Heart left ventricle (tissue), 16 donors: Measurements from ENCODE around the gene TGFBR3L. TPM values are rescaled to one million over a fixed set of nuclear protein-coding genes. Genes with fewer than 3 reads are reported as not detected.
A peak's percentile ranks its signal among the peaks of the same experiment; 100 is the strongest.

ENCODE experiments used
- ATAC-seq, 4 donors: fragments of 200-7000 bp; cut with Tn5 transposase; one replicate each; pipeline ENCODE4 v1.9.1; 2020 to 2022; ENCODE audit warnings: moderate library complexity in 4 of 4, mild to moderate bottlenecking in 3 of 4, moderate number of reproducible peaks in 1 of 4
- DNase-seq, 5 donors: peaks; one replicate each; pipeline ENCODE4 v3.0.0-alpha.2; 2020
- H3K27ac ChIP-seq, 12 donors: fragments of 200-600 bp; sonication (generic) in 4 of 12; one replicate each; pipeline versions ENCODE4 v1.5.0 to v1.8.0; 2016 to 2022; ENCODE audit warnings: mild to moderate bottlenecking in 2 of 12
- H3K27me3 ChIP-seq, 9 donors: fragments of 200-600 bp; sonication (generic) in 2 of 9; one replicate each; pipeline versions ENCODE4 v1.5.1 to v1.8.0; 2016 to 2022; ENCODE audit warnings: mild to moderate bottlenecking in 3 of 9
- H3K36me3 ChIP-seq, 9 donors: fragments of 200-600 bp; sonication (generic) in 2 of 9; one replicate each; pipeline versions ENCODE4 v1.5.0 to v1.8.0; 2018 to 2022; ENCODE audit warnings: mild to moderate bottlenecking in 2 of 9
- H3K4me1 ChIP-seq, 12 donors: fragments of 200-600 bp; sonication (generic) in 4 of 12; one replicate each; pipeline versions ENCODE4 v1.5.0 to v1.8.0; 2016 to 2022; ENCODE audit warnings: mild to moderate bottlenecking in 3 of 12
- H3K4me3 ChIP-seq, 12 donors: fragments of 200-600 bp; sonication (generic) in 4 of 12; one replicate each; pipeline versions ENCODE4 v1.5.0 to v1.8.0; 2017 to 2022; ENCODE audit warnings: mild to moderate bottlenecking in 9 of 12, moderate library complexity in 4 of 12
- H3K9me3 ChIP-seq, 12 donors: fragments of 200-600 bp; sonication (generic) in 4 of 12; one replicate each; pipeline versions ENCODE4 v1.5.0 to v1.8.0; 2016 to 2022; ENCODE audit warnings: mild to moderate bottlenecking in 1 of 12
- CTCF ChIP-seq, 12 donors: fragments of 200-600 bp; sonication (generic) in 4 of 12; IDR thresholded peaks; one replicate each; pipeline versions ENCODE4 v1.5.0 to v1.8.0; 2018 to 2022; ENCODE audit warnings: antibody characterized with exemption in 12 of 12, mild to moderate bottlenecking in 5 of 12
- POLR2A ChIP-seq, 2 donors: fragments of 450-650 bp; IDR thresholded peaks; one replicate each; pipeline ENCODE4 v1.6.1; 2017; ENCODE audit warnings: antibody characterized with exemption in 2 of 2, mild to moderate bottlenecking in 2 of 2, moderate library complexity in 2 of 2
- WGBS, 4 donors: extraction: QIAGEN DNeasy Blood & Tissue Kit in 2 of 4; methylation state at CpG; one replicate each; pipeline versions ENCODE4 v1.1.5 to v1.1.7; 2013 to 2018; 5-methylcytosine and 5-hydroxymethylcytosine counted together
- intact Hi-C, 10 donors: fragments of 100-400 bp; cut with DNase I; formaldehyde crosslinking; loops; one replicate each; pipeline versions ENCODE4 v1.11.1 to v1.14.2; 2022
- polyA plus RNA-seq, 2 donors: library from polyadenylated mRNA; stranded (reverse); fragments of 200-250 nt; gene quantifications; one replicate each; pipeline ENCODE4 v1.2.3, GENCODE V29; 2013
- total RNA-seq, 9 donors: library from RNA; depleted of rRNA in 2 of 9; stranded (reverse); fragments of >200 nt in 2 of 9; fragmentation: NEBNext Ultra II Directional in 3 of 9; extraction: Animal tissue kit (Norgen Biotek cat#: 25700) in 3 of 9; gene quantifications; one replicate each; pipeline versions ENCODE4 v1.1.0 to v1.2.4, GENCODE V29; 2016 to 2023
- donor health status: ischemic (EF 13 %, LVEDD 7.1; RV severe dilation, severe dysfunction).
- donor health status: healthy with polysubstance abuse.
- donor health status: DM: no; HTN: yes; CAD: no.
- donor health status: DM: no; HTN: no; CAD: no.
- donor health status: ischemic (EF 25% LVEDD 6.9; RV normal size, moderate dysfunction).
- donor health status: ischemic (EF 25% LVEDD 5.7; RV mildly dilated, moderate dysfunction).
- donor health status: healthy.
- donor health status: DM: yes; HTN: yes; CAD: no.
- donor health status: ischemic (EF 35%, LVEDD 5.7; RV mildly dilated, moderate dysfunction).
- donor health status: nonischemic (EF 11% LVEDD 7.7; RV severe dilation, severe dysfunction).
- donor health status: DM: yes; HTN: yes; CAD: no.
- donor health status: PGD.
- donor health status: ischemic (EF 29% LVEDD 5.4; RV normal size, mild dysfunction).
- donor health status: nonischemic (EF 23%, LVEDD 6.1; RV moderate dilation, normal function).

The TGFBR3L gene
- total and polyA plus RNA-seq, 11 donors: 0.76 to 41.2 (median 6.8) TPM

- Histone ChIP-seq H3K4me1 (peaks cover 0 to 25% (median 15%) of the 10 kb centered on the region in 12 donors), H3K4me3 (peak overlapping the region; percentile 52 to 100 (median 86)), H3K27me3 (no peaks in the 10 kb centered on the region), H3K9me3 (no peaks in the 10 kb centered on the region), H3K36me3 (peaks cover 0 to 33% (median 29%) of the 10 kb centered on the region in 9 donors), H3K27ac (peak overlapping the region; percentile 83 to 99 (median 94))
- ATAC-seq (peak in 2 of 4 donors; percentile 1 to 39), DNase-seq (no peak)
- 5 to 8% (median 5%) methylated on average over 33 of the region's 33 CpGs for WGBS, 4 donors
- TF ChIP-seq CTCF (IDR thresholded peaks at IDR 0.05): no peak
- TF ChIP-seq POLR2A (IDR thresholded peaks at IDR 0.05): no peak
- intact Hi-C loops: loop anchor here in 9 of 10 donors (1.0 to 10.0 kb wide), 7 partner anchors 40 to 309 kb away; partner anchors contain the start of genes ELAVL1 (in 1 of the 9) and MAP2K7 (in 1 of the 9)
These were observed 28.4 kb downstream of the TGFBR3L start for GRCh38 chr19:7942981-7943443.

GRCh38 chr19:7943444-7944176 is 29.0 kb downstream of the TGFBR3L start, which contains the start of gene TIMM44:
TIMM44 (minus strand) TSS chr19:7943666; CDS start chr19:7943651, 15 bp downstream.
- DNase-seq (peak; percentile 99 to 100 (median 100)), ATAC-seq (peak; percentile 98 to 100 (median 99))
- intact Hi-C loops: loop anchor here (1.0 to 10.0 kb wide), 12 partner anchors 40 to 310 kb away; partner anchors contain the start of genes ELAVL1 (in 1 of the 10) and MAP2K7 (in 1 of the 10)
- Histone ChIP-seq H3K36me3 (peaks cover 0 to 27% (median 23%) of the 10 kb centered on the region in 9 donors), H3K4me1 (peaks cover 0 to 25% (median 15%) of the 10 kb centered on the region in 12 donors), H3K4me3 (peak within 1 kb of the TSS; percentile 52 to 100 (median 86)), H3K9me3 (no peaks in the 10 kb centered on the region), H3K27ac (peak within 1 kb of the TSS; percentile 83 to 99 (median 94)), H3K27me3 (no peaks in the 10 kb centered on the region)
- WGBS, 4 donors: 0% methylated on average over 41 to 56 of the region's 56 CpGs
- TF ChIP-seq POLR2A (IDR thresholded peaks at IDR 0.05) (peak in 1 of 2 donors; percentile 85), CTCF (IDR thresholded peaks at IDR 0.05) (peak in 1 of 12 donors; percentile 8)

- DNase-seq: peak; percentile 84 to 92 (median 88)
- Histone ChIP-seq H3K36me3 (peaks cover 0 to 22% (median 17%) of the 10 kb centered on the region in 9 donors), H3K9me3 (no peaks in the 10 kb centered on the region), H3K27me3 (no peaks in the 10 kb centered on the region), H3K4me3 (peak overlapping the region; percentile 26 to 100 (median 80)), H3K4me1 (peaks cover 0 to 25% (median 15%) of the 10 kb centered on the region in 12 donors), H3K27ac (peak overlapping the region in 11 of 12 donors; percentile 78 to 99 (median 94))
- TF ChIP-seq CTCF (IDR thresholded peaks at IDR 0.05): peak; percentile 78 to 95 (median 88)
- TF ChIP-seq POLR2A (IDR thresholded peaks at IDR 0.05): no peak
- 27 to 32% (median 29%) methylated on average over 17 to 18 of the region's 18 CpGs for WGBS, 4 donors
- intact Hi-C loops: loop anchor here (1.0 to 10.0 kb wide), 10 partner anchors 57 to 309 kb away; no protein-coding TSS in a partner anchor
- peak; percentile 45 to 70 (median 65) for ATAC-seq
These were observed 29.6 kb downstream of the TGFBR3L start for GRCh38 chr19:7944177-7944761.
